Dedifferentiated amniotic fluid mesenchymal stem cell (primary cell): Measurements from ENCODE around the gene TTLL6.
A peak's percentile ranks its signal among the peaks of the same experiment; 100 is the strongest.
"Not testable (repeated sequence)": the region's sequence is repeated elsewhere in the genome, so short reads cannot be mapped to it uniquely, and the experiment has no call there.

Experiments used
- DNase-seq: peaks from one replicate; pipeline ENCODE4 v3.0.0-alpha.2; 2016; ENCODE audit errors: extremely low spot score

TTLL6 gene

DNA sequence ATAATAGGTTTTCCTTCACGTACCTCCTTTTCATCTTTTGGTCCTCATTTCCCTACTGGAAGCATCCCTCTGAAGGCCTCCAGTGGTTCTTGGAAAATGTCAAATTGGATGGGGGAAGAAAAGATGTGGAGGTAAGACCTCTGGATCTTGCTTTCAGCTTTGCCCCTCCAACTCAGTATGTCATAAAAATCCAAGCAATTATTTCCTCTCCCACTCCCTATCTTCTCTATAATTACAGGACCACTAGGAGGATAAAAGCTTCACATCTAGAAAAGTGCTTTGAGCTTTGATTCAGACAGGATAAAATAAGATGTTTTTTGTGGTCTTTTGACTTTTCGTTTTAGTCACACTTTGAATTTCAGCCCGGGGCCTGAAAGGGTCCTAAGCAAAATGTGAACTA, 1.7 kb downstream of the TTLL6 start:
- DNase-seq = no peak

GRCh38 chr17:48814504-48814903, 2.5 kb downstream of the TTLL6 start:
- DNase-seq = peak; percentile 34

GRCh38 chr17:48812001-48812400, 5.0 kb downstream of the TTLL6 start:
- no peak for DNase-seq

- DNase-seq = no peak
Measured at GRCh38 chr17:48809182-48809581, 7.8 kb downstream of the TTLL6 start.

GRCh38 chr17:48804936-48805411, 12.1 kb downstream of the TTLL6 start:
- peak; percentile 43 for DNase-seq

DNA sequence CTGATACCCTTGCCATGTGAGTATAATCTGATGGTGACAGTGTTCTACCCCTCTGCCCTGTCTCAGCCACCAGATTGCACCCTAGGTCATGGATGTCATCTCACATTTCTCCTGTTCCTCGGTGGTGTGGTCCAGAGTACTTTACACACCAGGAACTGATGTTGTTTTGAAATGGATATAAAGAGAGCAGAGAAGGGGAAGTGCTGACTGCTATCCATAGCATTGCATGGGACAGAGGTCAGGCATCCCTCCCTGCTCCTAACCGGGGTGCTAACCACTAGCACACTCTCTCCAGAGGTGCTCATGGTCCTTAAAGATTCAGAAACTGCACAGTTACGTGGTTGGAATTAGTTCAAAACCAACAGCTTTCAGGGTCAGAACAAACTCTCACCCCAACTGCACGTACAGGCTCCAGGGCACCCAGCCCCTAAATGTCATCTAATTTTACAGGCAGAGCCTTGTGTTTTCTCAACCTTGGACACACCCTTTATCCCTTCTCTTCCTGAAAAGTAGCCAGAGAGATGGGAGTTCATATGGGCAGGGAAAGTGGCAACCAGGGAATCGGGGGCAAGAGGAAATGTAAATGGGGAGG, 16.3 kb downstream of the TTLL6 start:
- no peak for DNase-seq

DNA sequence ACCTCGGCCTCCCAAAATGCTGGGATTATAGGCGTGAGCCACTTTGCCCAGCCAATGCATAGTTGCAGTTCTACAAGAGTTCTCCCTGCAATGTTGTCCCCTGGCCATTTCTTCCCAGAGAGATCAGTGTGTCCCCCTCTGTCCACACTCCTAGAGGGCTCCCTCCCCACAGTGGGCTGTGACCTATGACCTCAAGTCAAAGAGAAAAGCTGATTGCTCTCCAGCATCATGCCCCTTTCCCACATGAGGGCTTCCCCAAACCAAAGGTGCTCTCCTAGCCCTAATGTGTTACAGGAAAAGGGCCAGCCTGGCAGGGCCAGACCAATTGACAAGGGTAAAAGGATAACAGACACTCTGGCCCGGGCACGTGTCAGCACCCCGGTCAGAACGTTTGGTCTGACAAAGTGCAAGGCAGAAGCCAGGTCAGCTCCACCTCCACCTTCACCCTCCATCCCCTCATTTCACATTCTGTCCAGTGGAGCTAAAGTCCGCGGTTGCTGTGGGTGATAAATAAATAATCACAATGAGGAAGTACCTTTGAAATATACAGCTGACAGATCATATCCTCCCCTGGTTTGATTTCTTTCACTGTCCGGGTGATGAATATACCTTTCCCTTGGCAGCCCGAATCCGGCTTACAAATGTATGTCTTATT, 17.8 kb downstream of the TTLL6 start:
- no peak for DNase-seq

GRCh38 chr17:48796163-48796522, 20.9 kb downstream of the TTLL6 start:
- DNase-seq = not testable (repeated sequence)

DNA sequence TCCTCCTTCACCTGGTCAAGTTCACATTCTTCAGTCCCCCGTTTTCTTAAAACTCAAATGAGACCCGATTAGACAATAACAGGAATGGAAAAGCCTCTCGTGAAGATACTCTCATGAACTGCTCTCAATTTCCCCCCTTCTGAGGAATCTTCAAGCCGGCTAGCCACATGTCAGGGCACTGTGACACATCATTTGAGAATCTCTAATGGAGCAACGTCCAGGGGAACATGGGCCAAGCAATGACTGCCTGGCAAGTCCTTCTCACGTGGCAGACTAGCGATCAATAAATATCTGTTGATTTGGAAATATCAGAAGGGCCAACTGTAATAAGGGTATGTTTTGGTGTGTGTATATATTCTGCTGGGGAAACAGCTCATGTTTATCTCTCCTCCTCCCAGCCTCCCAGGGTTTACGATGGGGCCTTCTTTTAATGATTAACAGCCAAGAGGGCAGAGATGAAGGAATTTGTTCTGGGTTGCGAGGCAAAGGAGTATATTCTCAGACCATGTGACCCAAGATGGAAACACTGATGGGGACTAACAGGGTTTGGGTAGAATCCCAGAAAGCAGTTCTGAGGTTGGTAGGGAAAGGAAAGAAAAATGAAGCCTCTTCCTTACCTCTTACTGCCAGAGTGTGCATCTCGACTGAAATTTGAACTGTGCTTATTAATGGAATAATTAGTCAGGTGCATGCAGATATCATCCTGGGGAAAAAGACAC, 21.4 kb downstream of the TTLL6 start:
- DNase-seq = no peak

GRCh38 chr17:48792033-48792798, 24.8 kb downstream of the TTLL6 start:
- no peak for DNase-seq

- DNase-seq = peak; percentile 82
Measured at GRCh38 chr17:48791128-48792032, 25.6 kb downstream of the TTLL6 start.

GRCh38 chr17:48790607-48791127, 26.4 kb downstream of the TTLL6 start:
- DNase-seq = no peak

GRCh38 chr17:48787828-48788227, 29.2 kb downstream of the TTLL6 start:
- DNase-seq = no peak

DNA sequence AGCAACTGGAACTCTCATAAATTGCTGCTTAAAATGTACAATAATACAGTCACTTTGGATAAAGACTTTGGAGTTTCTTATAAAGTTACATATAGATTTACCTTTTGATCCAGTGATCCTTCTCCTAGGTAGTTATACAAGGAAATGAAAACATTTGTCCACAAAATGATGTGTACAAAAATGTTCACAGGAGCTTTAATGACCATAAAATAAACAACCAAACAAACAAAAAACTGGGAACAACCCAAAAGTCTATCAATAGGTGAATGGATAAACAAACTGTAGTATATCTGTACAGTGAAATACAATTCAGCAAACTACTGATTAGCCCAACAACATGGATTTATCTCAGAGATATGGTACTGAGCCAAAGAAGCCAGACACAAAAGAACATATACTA, 37.6 kb downstream of the TTLL6 start:
- no peak for DNase-seq

- DNase-seq = no peak
Measured at GRCh38 chr17:48776602-48777001, 40.4 kb downstream of the TTLL6 start.

GRCh38 chr17:48773245-48773644, 43.8 kb downstream of the TTLL6 start:
- DNase-seq = no peak

GRCh38 chr17:48770954-48771353, 46.1 kb downstream of the TTLL6 start:
- no peak for DNase-seq

DNA sequence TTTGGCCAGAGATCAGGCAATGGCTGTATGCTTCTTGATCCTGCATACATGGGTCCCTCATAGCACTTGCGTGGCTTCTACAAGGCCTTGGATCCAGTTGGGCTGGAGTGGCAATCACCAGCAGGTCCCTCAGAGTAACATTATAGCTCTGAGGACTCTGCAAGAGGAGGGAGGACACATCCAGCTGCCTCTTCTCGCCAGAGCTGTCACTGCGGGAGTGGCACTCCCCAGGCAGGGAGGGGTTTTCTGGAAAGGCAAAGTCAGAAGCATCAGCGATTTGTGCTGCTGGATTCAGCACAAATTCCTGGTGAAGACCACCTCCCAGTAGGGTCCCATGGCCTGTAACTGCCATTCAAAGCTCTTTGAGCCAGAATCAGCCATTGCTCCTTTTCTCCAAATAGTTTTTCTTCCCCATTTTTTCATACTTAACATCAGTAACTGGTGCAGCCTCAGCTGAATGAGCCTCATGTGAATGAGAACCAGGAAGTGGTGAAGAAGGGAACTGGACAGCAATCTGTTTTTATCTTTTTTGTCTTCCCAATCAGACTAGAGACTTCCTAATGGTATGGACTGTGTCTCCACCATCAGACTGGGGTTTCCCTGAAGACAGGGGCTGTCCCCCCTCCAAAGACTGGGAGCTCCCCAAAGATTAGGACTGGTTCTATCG, 47.9 kb downstream of the TTLL6 start:
- no peak for DNase-seq

- DNase-seq = no peak
Measured at GRCh38 chr17:48767263-48767774, 49.7 kb downstream of the TTLL6 start.

GRCh38 chr17:48761114-48761513, 55.9 kb downstream of the TTLL6 start:
- no peak for DNase-seq
